GM12878 (cell line): ENCODE results near the gene ETS1. TPM values are rescaled to one million over a fixed set of nuclear protein-coding genes. Genes with fewer than 3 reads are reported as not detected.

Experiments used
- ATAC-seq: fragments of 200-7000 bp; cut with Tn5 transposase; 3 replicates; pipeline ENCODE4 v1.9.1; 2020; ENCODE audit warnings: mild to moderate bottlenecking, moderate library complexity
- BruUV-seq: library from RNA; stranded (reverse); fragments of 400-500 nt; replicated peaks from 2 replicates; lab custom pipeline; 2021; lab: Mats Ljungman, UMichigan
- CTCF ChIA-PET: fragments of 300-600 bp; sonication (Branson Sonifier 250); formaldehyde crosslinking; extraction: SDS; loops from one replicate; lab custom pipeline; 2021; ENCODE audit warnings: inconsistent platforms; lab: Yijun Ruan, JAX
- POLR2A ChIA-PET: fragments of 350-600 bp; formaldehyde crosslinking; extraction: SDS; loops from one replicate; lab custom pipeline; 2021; ENCODE audit warnings: inconsistent platforms; lab: Charles Lee
- RAD21 ChIA-PET: fragments of 300-600 bp; sonication (Branson Sonifier 250); formaldehyde crosslinking; loops from one replicate; lab custom pipeline; 2023; ENCODE audit warnings: antibody characterized with exemption; ENCODE audit not compliant: unreplicated experiment; lab: Charles Lee
- SMC1A ChIA-PET: fragments of 300-600 bp; sonication (Branson Sonifier 250); formaldehyde crosslinking; loops from one replicate; lab custom pipeline; 2023; ENCODE audit not compliant: unreplicated experiment, uncharacterized antibody; lab: Charles Lee
- DNase-seq: peaks from one replicate; pipeline ENCODE4 v3.0.0-alpha.2; 2011; ENCODE audit warnings: low read depth, low spot score
- FAIRE-seq: peaks from 3 replicates; lab custom pipeline; 2011; peaks lifted over from hg19 to GRCh38; lab: Jason Lieb, UNC
- H2AFZ ChIP-seq: 2 replicates; pipeline ENCODE4 v1.6.0; 2011; ENCODE audit warnings: low read depth, low read length, control low read depth; ENCODE audit not compliant: control insufficient read depth
- H3K27ac ChIP-seq: 2 replicates; pipeline ENCODE4 v1.5.1; 2011; ENCODE audit warnings: control low read depth; ENCODE audit not compliant: control insufficient read depth, insufficient read depth
- H3K27me3 ChIP-seq, 2 experiments: replicated peaks in 1 of 2; 2 replicates each; pipeline versions ENCODE4 v1.6.0 to v1.6.1; 2011; ENCODE audit warnings: low read length in 1 of 2; ENCODE audit not compliant: control insufficient read depth in 2 of 2, insufficient read depth in 2 of 2
- H3K36me3 ChIP-seq, 2 experiments: 2 replicates each; pipeline ENCODE4 v1.5.1; 2011; ENCODE audit warnings: low read length in 1 of 2; ENCODE audit not compliant: control insufficient read depth in 2 of 2, insufficient read depth in 2 of 2
- H3K4me1 ChIP-seq: 2 replicates; pipeline ENCODE4 v1.6.1; 2011; ENCODE audit warnings: mild to moderate bottlenecking, low read length, moderate library complexity, mixed read lengths; ENCODE audit not compliant: control insufficient read depth, insufficient read depth
- H3K4me2 ChIP-seq: 2 replicates; pipeline ENCODE4 v1.6.0; 2011; ENCODE audit warnings: control low read depth; ENCODE audit not compliant: control insufficient read depth, insufficient read depth
- H3K4me3 ChIP-seq: fragments of 200-600 bp; sonication (generic); 2 replicates; pipeline ENCODE4 v1.5.1; 2016
- H3K79me2 ChIP-seq: 2 replicates; pipeline ENCODE4 v1.6.0; 2011; ENCODE audit warnings: low read length; ENCODE audit not compliant: control insufficient read depth, insufficient read depth
- H3K9ac ChIP-seq: 2 replicates; pipeline ENCODE4 v1.8.0; 2011; ENCODE audit warnings: low read length, control low read depth, mixed read lengths; ENCODE audit not compliant: control insufficient read depth, insufficient read depth
- H3K9me3 ChIP-seq: replicated peaks from 3 replicates; pipeline ENCODE4 v1.5.1; 2011; ENCODE audit warnings: mild to moderate bottlenecking, low read length; ENCODE audit not compliant: control insufficient read depth, insufficient read depth
- H4K20me1 ChIP-seq: 2 replicates; pipeline ENCODE4 v1.6.0; 2011; ENCODE audit not compliant: control insufficient read depth, insufficient read depth
- CBFB ChIP-seq: IDR thresholded peaks from 2 replicates; pipeline ENCODE4 v1.6.1; 2016; ENCODE audit warnings: antibody characterized with exemption, low read depth
- CUX1 ChIP-seq: IDR thresholded peaks from 2 replicates; pipeline ENCODE4 v1.6.1; 2012; ENCODE audit warnings: improper control_type of control experiment, low read depth, low read length; ENCODE audit not compliant: insufficient replicate concordance
- FOXK2 ChIP-seq: fragments of 450-650 bp; IDR thresholded peaks from 2 replicates; pipeline ENCODE4 v1.6.1; 2017; ENCODE audit warnings: mild to moderate bottlenecking, moderate library complexity
- IKZF1 ChIP-seq: fragments of 450-650 bp; conservative IDR thresholded peaks from 2 replicates; pipeline ENCODE4 v1.6.1; 2017; ENCODE audit warnings: antibody characterized with exemption, mild to moderate bottlenecking
- IKZF2 ChIP-seq, 2 experiments: fragments of 450-650 bp; IDR thresholded peaks; 2 replicates each; pipeline ENCODE4 v1.6.1; 2017; ENCODE audit warnings: mild to moderate bottlenecking in 2 of 2, moderate library complexity in 2 of 2
- JUNB ChIP-seq: IDR thresholded peaks from 2 replicates; pipeline ENCODE4 v1.6.1; 2016; ENCODE audit warnings: antibody characterized with exemption, mild to moderate bottlenecking
- MEF2A ChIP-seq: IDR thresholded peaks from 2 replicates; pipeline ENCODE4 v1.6.1; 2011; ENCODE audit warnings: low read depth, mild to moderate bottlenecking, low read length, moderate library complexity; ENCODE audit not compliant: insufficient read depth
- MYC ChIP-seq: IDR thresholded peaks from 2 replicates; pipeline ENCODE4 v1.6.1; 2011; ENCODE audit warnings: mild to moderate bottlenecking, low read length, moderate library complexity, inconsistent platforms; ENCODE audit not compliant: insufficient read depth, insufficient replicate concordance, insufficient read length, severe bottlenecking
- NR2F1 ChIP-seq: fragments of 450-650 bp; conservative IDR thresholded peaks from 2 replicates; pipeline ENCODE4 v1.6.1; 2017; ENCODE audit warnings: mild to moderate bottlenecking
- PML ChIP-seq: IDR thresholded peaks from 2 replicates; pipeline ENCODE4 v1.6.1; 2012; ENCODE audit warnings: low read length, inconsistent platforms
- RAD21 ChIP-seq: IDR thresholded peaks from 2 replicates; pipeline ENCODE4 v1.6.1; 2011; ENCODE audit warnings: mild to moderate bottlenecking, low read depth, low read length, moderate library complexity; ENCODE audit not compliant: insufficient read depth
- RUNX3 ChIP-seq: IDR thresholded peaks from 2 replicates; pipeline ENCODE4 v1.6.1; 2012; ENCODE audit warnings: low read length, inconsistent platforms
- SMARCA5 ChIP-seq: fragments of 450-650 bp; IDR thresholded peaks from 2 replicates; pipeline ENCODE4 v1.6.1; 2017; ENCODE audit warnings: mild to moderate bottlenecking
- SPI1 ChIP-seq: IDR thresholded peaks from 2 replicates; pipeline ENCODE4 v1.6.1; 2011; ENCODE audit warnings: low read depth, mild to moderate bottlenecking, low read length, moderate library complexity, borderline replicate concordance; ENCODE audit not compliant: insufficient read depth
- STAT1 ChIP-seq: fragments of 450-650 bp; conservative IDR thresholded peaks from 2 replicates; pipeline ENCODE4 v1.6.1; 2014; ENCODE audit warnings: antibody characterized with exemption, mild to moderate bottlenecking
- TCF7 ChIP-seq: IDR thresholded peaks from 2 replicates; pipeline ENCODE4 v1.6.1; 2014; ENCODE audit warnings: antibody characterized with exemption, borderline replicate concordance
- ZNF217 ChIP-seq: fragments of 450-650 bp; IDR thresholded peaks from 2 replicates; pipeline ENCODE4 v1.6.1; 2017; ENCODE audit warnings: antibody characterized with exemption, mild to moderate bottlenecking
- WGBS: methylation state at CpG from one replicate; pipeline ENCODE4 v1.1.6; 2016; ENCODE audit warnings: low lambda C conversion rate; ENCODE audit not compliant: insufficient replicate concordance, insufficient coverage; ENCODE audit errors: missing lambda C conversion rate; 5-methylcytosine and 5-hydroxymethylcytosine counted together
- in situ Hi-C: fragments of 300-500 bp; cut with MboI; formaldehyde crosslinking; loops from 9 replicates; pipeline ENCODE4 v1.14.3; 2018; ENCODE audit warnings: mixed read lengths
- intact Hi-C: fragments of 100-400 bp; cut with micrococcal nuclease; formaldehyde crosslinking; loops from one replicate; pipeline ENCODE4 v1.14.2; 2022; ENCODE audit not compliant: unreplicated experiment
- polyA plus RNA-seq, 11 experiments: library from polyadenylated mRNA; depleted of rRNA in 4 of 11; unstranded in 6 of 11; stranded (reverse) in 5 of 11; fragments of >200 nt; fragmentation: Nextera tagmentation in 4 of 11; fragmentation: Illumina TruSeq in 1 of 11; extraction: Ambion mirVana in 4 of 11; extraction: Trizol in 1 of 11; gene quantifications; 1 replicate in 1 of 11; 2 replicates in 10 of 11; pipeline versions ENCODE4 v1.2.1 to v1.2.3, GENCODE V29; 2011 to 2016; ENCODE audit warnings: inconsistent platforms in 2 of 11, missing spikeins in 2 of 11, low read depth in 1 of 11
- total RNA-seq, 4 experiments: library from RNA; depleted of rRNA in 3 of 4; stranded (reverse); fragments of >200 nt in 3 of 4; fragmentation: Illumina TruSeq in 1 of 4; extraction: Trizol in 1 of 4; gene quantifications; 2 replicates each; pipeline versions ENCODE4 v1.2.1 to v1.2.3, GENCODE V29; 2013 to 2021

The ETS1 gene
- total and polyA plus RNA-seq, 10 of the 15 experiments (the other 5 are each of a cell fraction or from before 2014, with no cell fraction given): 12.5 to 112 (median 55.5) TPM

GRCh38 chr11:128634395-128634794 lies 47.0 kb upstream of the ETS1 start:
- CTCF ChIA-PET: interaction anchor here (0.9 to 17.7 kb wide), 11 partner anchors 28 to 476 kb away, joined by 3 to 444 read pairs (median 118); no protein-coding TSS in a partner anchor
- H2AFZ ChIP-seq: no peak overlapping the region
- no peak overlapping the region for H3K9ac ChIP-seq
- no peaks in the 10 kb centered on the region; a peak in 1 of 4 replicates for H3K27me3 ChIP-seq
- SMC1A ChIA-PET: interaction anchor here (0.7 to 18.3 kb wide), 12 partner anchors 25 to 598 kb away, joined by 3 to 596 read pairs (median 5); no protein-coding TSS in a partner anchor
- no peak overlapping the region for H3K4me3 ChIP-seq
- no peaks in the 10 kb centered on the region; the same call in 2 of the 3 replicates for H3K9me3 ChIP-seq
- no peaks in the 10 kb centered on the region for H4K20me1 ChIP-seq
- 96% methylated on average over 2 of the region's 2 CpGs for WGBS
- H3K27ac ChIP-seq: no peak overlapping the region
- H3K36me3 ChIP-seq: no peaks in the 10 kb centered on the region
- TF ChIP-seq TCF7 (0 out of 2 replicates have a peak, but pooled peaks have one; percentile 19), CUX1 (no peak), RAD21 (no peak), JUNB (peak; percentile 36; the same call in 1 of the 2 replicates), IKZF1 (0 out of 2 replicates have a peak, but pooled peaks have one; percentile 25), PML (no peak), MEF2A (no peak), STAT1 (no peak), RUNX3 (0 out of 2 replicates have a peak, but pooled peaks have one; percentile 16), IKZF2 (IDR thresholded peaks at IDR 0.05) (peak; percentile 29 to 55; a peak in 2 of 4 replicates), FOXK2 (no peak), CBFB (no peak), SMARCA5 (no peak), NR2F1 (0 out of 2 replicates have a peak, but pooled peaks have one; percentile 13), MYC (no peak), SPI1 (peak; percentile 78), ZNF217 (no peak)
- BruUV-seq: no TSS peak
- no peaks in the 10 kb centered on the region for H3K79me2 ChIP-seq
- in situ Hi-C loops (loop anchor here (5.0 to 25.0 kb wide), 4 partner anchors 128 to 600 kb away; no protein-coding TSS in a partner anchor), intact Hi-C loops (loop anchor here (5.0 kb wide), 2 partner anchors 213 to 222 kb away; no protein-coding TSS in a partner anchor)
- no peak for FAIRE-seq
- RAD21 ChIA-PET: interaction anchor here (0.7 to 7.6 kb wide), 8 partner anchors 26 to 461 kb away, joined by 3 to 273 read pairs (median 108); no protein-coding TSS in a partner anchor
- POLR2A ChIA-PET: no interaction called here
- no peak overlapping the region for H3K4me2 ChIP-seq
- DNase-seq: no peak
- ATAC-seq: no peak
- peaks cover 19% of the 10 kb centered on the region for H3K4me1 ChIP-seq
